Hippocampal formation (tissue), 2 donors: Measurements from ENCODE around the gene SLC24A4.

Source experiments
- DNase-seq, 2 donors: peaks; one replicate each; lab custom pipeline; 2025; lab: John Stamatoyannopoulos, UW

The SLC24A4 gene

GRCh38 chr14:92437729-92438285 lies 114.8 kb downstream of the SLC24A4 start:
- no peak for DNase-seq

GRCh38 chr14:92439537-92440344 lies 116.8 kb downstream of the SLC24A4 start:
- DNase-seq: no peak

- no peak for DNase-seq
These were observed 117.5 kb downstream of the SLC24A4 start for GRCh38 chr14:92440345-92441003.

- no peak for DNase-seq
These were observed 119.0 kb downstream of the SLC24A4 start for GRCh38 chr14:92441751-92442504.

- DNase-seq: no peak
These were observed 120.2 kb downstream of the SLC24A4 start for GRCh38 chr14:92443167-92443566.

- DNase-seq: no peak
These were observed 120.8 kb downstream of the SLC24A4 start for GRCh38 chr14:92443741-92444140.

GRCh38 chr14:92446771-92447170 lies 123.8 kb downstream of the SLC24A4 start:
- no peak for DNase-seq

GRCh38 chr14:92447416-92448197 lies 124.6 kb downstream of the SLC24A4 start:
- no peak for DNase-seq

GRCh38 chr14:92448786-92449185 lies 125.8 kb downstream of the SLC24A4 start:
- DNase-seq: no peak

GRCh38 chr14:92449404-92450181 lies 126.6 kb downstream of the SLC24A4 start:
- DNase-seq: no peak

- no peak for DNase-seq
These were observed 127.5 kb downstream of the SLC24A4 start for GRCh38 chr14:92450351-92451070.

- DNase-seq: no peak
These were observed 128.3 kb downstream of the SLC24A4 start for GRCh38 chr14:92451245-92451644.

- no peak for DNase-seq
These were observed 128.8 kb downstream of the SLC24A4 start for GRCh38 chr14:92451755-92452154.

- no peak for DNase-seq
These were observed 129.5 kb downstream of the SLC24A4 start for GRCh38 chr14:92452471-92452870.

- no peak for DNase-seq
These were observed 130.7 kb downstream of the SLC24A4 start for GRCh38 chr14:92453691-92454090.

- DNase-seq: no peak
These were observed 132.3 kb downstream of the SLC24A4 start for GRCh38 chr14:92455231-92455630.

- DNase-seq: no peak
These were observed 133.4 kb downstream of the SLC24A4 start for GRCh38 chr14:92456215-92457015.

GRCh38 chr14:92457016-92457565 lies 134.1 kb downstream of the SLC24A4 start:
- DNase-seq: no peak
